A673 (cell line): ENCODE measurements around the gene BAG5.

ENCODE experiments used
- EZH2 ChIP-seq: fragments of 200-600 bp; sonication (generic); IDR thresholded peaks from 2 replicates; pipeline ENCODE4 v1.6.1; 2017; ENCODE audit warnings: borderline replicate concordance, low read depth, mild to moderate bottlenecking, mixed read lengths, antibody characterized with exemption, low read length; ENCODE audit not compliant: poor library complexity, severe bottlenecking
- TF ChIP-seq, protein P1 (sequence below): fragments of 300-800, 200-600 bp; sonication (generic); conservative IDR thresholded peaks from 2 replicates; pipeline ENCODE4 v1.5.1; 2017; ENCODE audit warnings: low read depth, mild to moderate bottlenecking, antibody characterized with exemption, low read length, moderate library complexity, mixed read lengths

DNA sequence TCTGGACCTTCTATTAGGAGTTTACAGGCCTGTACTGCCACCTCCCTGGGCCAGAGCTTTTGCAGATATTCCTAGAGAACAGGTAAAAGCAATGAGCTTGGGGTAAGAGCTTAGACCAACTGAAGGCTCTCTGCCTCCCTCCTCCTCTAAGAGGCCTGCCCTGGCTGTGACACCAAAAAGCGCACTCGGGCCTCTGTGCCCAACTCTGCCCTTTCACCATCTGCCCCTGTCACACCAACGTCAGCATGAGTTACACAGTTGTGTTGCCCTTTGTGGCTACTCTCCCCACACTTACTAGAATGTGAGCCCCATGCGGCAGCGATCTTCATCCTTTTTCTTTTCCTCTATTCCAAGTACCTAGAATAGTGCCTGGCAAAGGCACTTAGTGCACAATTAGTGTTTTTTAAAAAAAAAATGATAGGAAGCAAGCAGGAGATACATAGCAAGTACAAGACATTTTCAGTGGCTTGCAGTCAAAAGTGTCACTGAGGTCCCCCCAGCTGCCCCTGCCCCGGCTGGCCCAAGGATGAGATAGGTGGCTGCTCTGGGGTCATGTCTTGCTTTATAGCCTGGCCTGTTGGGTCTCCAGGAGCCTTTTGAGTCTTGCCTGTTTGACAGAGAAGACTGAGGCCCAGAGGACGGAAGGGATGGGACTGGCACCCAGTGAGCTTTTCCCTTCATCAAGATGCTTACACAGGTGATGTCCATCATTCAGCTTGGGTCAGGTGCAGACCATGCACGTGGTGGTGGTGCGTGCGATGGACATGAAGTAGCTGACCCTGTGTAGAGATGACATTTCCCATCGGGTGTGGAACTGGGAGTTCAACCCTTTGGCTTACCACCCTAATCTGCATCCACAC is 52.4 kb downstream of the BAG5 start:
- TF ChIP-seq EZH2: no peak
- TF ChIP-seq, protein P1, sequence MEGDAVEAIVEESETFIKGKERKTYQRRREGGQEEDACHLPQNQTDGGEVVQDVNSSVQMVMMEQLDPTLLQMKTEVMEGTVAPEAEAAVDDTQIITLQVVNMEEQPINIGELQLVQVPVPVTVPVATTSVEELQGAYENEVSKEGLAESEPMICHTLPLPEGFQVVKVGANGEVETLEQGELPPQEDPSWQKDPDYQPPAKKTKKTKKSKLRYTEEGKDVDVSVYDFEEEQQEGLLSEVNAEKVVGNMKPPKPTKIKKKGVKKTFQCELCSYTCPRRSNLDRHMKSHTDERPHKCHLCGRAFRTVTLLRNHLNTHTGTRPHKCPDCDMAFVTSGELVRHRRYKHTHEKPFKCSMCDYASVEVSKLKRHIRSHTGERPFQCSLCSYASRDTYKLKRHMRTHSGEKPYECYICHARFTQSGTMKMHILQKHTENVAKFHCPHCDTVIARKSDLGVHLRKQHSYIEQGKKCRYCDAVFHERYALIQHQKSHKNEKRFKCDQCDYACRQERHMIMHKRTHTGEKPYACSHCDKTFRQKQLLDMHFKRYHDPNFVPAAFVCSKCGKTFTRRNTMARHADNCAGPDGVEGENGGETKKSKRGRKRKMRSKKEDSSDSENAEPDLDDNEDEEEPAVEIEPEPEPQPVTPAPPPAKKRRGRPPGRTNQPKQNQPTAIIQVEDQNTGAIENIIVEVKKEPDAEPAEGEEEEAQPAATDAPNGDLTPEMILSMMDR: no peak
